22Rv1 (cell line): ENCODE results near the gene TEKT2.

Experiments
- ZFX ChIP-seq: fragments of 450-650 bp; IDR thresholded peaks from 2 replicates; pipeline ENCODE4 v1.6.1; 2017; ENCODE audit warnings: antibody characterized with exemption, borderline replicate concordance
- TF ChIP-seq, protein P1 (sequence below): fragments of 450-650 bp; IDR thresholded peaks from 2 replicates; pipeline ENCODE4 v1.5.1; 2017; ENCODE audit warnings: mild to moderate bottlenecking

GRCh38 chr1:36092166-36092797, 8.4 kb downstream of the TEKT2 start:
- TF ChIP-seq, protein P1, sequence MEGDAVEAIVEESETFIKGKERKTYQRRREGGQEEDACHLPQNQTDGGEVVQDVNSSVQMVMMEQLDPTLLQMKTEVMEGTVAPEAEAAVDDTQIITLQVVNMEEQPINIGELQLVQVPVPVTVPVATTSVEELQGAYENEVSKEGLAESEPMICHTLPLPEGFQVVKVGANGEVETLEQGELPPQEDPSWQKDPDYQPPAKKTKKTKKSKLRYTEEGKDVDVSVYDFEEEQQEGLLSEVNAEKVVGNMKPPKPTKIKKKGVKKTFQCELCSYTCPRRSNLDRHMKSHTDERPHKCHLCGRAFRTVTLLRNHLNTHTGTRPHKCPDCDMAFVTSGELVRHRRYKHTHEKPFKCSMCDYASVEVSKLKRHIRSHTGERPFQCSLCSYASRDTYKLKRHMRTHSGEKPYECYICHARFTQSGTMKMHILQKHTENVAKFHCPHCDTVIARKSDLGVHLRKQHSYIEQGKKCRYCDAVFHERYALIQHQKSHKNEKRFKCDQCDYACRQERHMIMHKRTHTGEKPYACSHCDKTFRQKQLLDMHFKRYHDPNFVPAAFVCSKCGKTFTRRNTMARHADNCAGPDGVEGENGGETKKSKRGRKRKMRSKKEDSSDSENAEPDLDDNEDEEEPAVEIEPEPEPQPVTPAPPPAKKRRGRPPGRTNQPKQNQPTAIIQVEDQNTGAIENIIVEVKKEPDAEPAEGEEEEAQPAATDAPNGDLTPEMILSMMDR = no peak
- TF ChIP-seq ZFX = no peak
